ENCODE results near the gene PDK2. TPM values are rescaled to one million over a fixed set of nuclear protein-coding genes. Genes with fewer than 3 reads are reported as not detected.

PDK2 gene
- total and polyA plus RNA-seq, 2 of the 4 experiments (the other 2 are of a cell fraction) = 26.7 to 104 TPM

DNA sequence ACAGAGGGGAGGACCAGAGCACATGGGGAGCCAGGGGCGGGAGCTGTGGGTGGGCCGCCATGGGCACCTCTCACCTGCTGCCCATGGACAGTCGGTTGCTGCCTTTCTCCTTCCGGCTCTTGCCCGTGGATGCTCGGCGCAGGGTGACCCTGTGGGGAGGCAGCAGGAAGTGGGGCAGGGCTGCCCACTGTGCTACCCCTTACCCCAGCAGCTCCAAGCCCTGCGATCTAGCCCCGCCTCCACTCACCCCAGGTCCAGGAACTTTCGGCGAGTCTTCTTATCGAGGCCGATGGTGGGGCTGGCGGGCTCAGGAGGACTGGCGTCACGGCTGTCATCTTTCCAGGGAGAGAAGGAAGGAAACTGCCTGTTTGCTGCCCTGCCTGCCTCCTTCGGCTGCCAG is 20.6 kb downstream of the PDK2 start:
- Histone ChIP-seq H3K9me3 (ENCODE audit: control insufficient read depth, insufficient read depth, low read length) (no peaks in the 10 kb centered on the region), H3K27ac (ENCODE audit: insufficient read depth, low read length) (no peak overlapping the region), H2BK20ac (ENCODE audit: low read depth, low read length) (no peak overlapping the region), H3K79me1 (ENCODE audit: low read depth in 1 of 2, low read length in 2 of 2) (no peaks in the 10 kb centered on the region), H2AFZ (replicated peaks; ENCODE audit: low read length, poor library complexity) (no peak overlapping the region), H2AK9ac (replicated peaks; ENCODE audit: low read depth, low read length, poor library complexity) (no peak overlapping the region), H3K4me1 (ENCODE audit: control insufficient read depth, insufficient read depth, low read length) (peaks cover 3% of the 10 kb centered on the region), H3K27me3 (ENCODE audit: control insufficient read depth, insufficient read depth, low read length) (no peaks in the 10 kb centered on the region), H2BK120ac (ENCODE audit: low read depth, low read length) (no peak overlapping the region), H3K9ac (ENCODE audit: low read depth, low read length) (no peak overlapping the region), H4K20me1 (ENCODE audit: insufficient read depth, low read length) (no peaks in the 10 kb centered on the region), H3K14ac (replicated peaks; ENCODE audit: low read depth, low read length) (no peak overlapping the region), H2AK5ac (ENCODE audit: low read depth, low read length) (no peak overlapping the region), H2BK5ac (ENCODE audit: low read depth, low read length, poor library complexity, severe bottlenecking) (no peak overlapping the region), H4K8ac (ENCODE audit: low read depth in 2 of 2, low read length in 2 of 2) (no peak overlapping the region), H3K23ac (ENCODE audit: low read depth, low read length) (no peak overlapping the region), H3K18ac (ENCODE audit: low read depth, low read length) (no peak overlapping the region), H4K5ac (ENCODE audit: low read depth, low read length) (no peak overlapping the region), H3K9me1 (ENCODE audit: insufficient read depth, low read length) (no peaks in the 10 kb centered on the region; the same call in 1 of the 2 replicates), H3K4me3 (ENCODE audit: insufficient read depth, low read depth, low read length) (no peak overlapping the region), H3K36me3 (ENCODE audit: control insufficient read depth, insufficient read depth, low read length) (peaks cover 11% of the 10 kb centered on the region; the same call in 1 of the 2 replicates), H3K4ac (ENCODE audit: low read depth, low read length) (no peak overlapping the region), H2BK15ac (ENCODE audit: low read depth, low read length) (no peak overlapping the region), H4K91ac (ENCODE audit: insufficient read depth, low read depth, low read length) (no peak overlapping the region), H3K4me2 (ENCODE audit: low read depth, low read length) (no peak overlapping the region), H3K56ac (ENCODE audit: extremely low read depth, insufficient read depth, low read length) (no peak overlapping the region)
- WGBS, 2 experiments (ENCODE audit: extremely low coverage in 2 of 2, insufficient read length in 1 of 2) = no CpG with 5 or more reads among the region's 17 CpGs
- ChIA-PET POLR2A (ENCODE audit: unreplicated experiment) (no interaction called here), CTCF (interaction anchor here (0.6 to 1.9 kb wide), 2 partner anchors 46 to 182 kb away, joined by 3 to 10 read pairs; no protein-coding TSS in a partner anchor)
- in situ Hi-C loops (cut with MboI; ENCODE audit: low sequenced_read_pairs) (no loop called here), intact Hi-C loops (cut with micrococcal nuclease) (loop anchor here (1.0 kb wide), 2 partner anchors 36 to 46 kb away; no protein-coding TSS in a partner anchor), dilution Hi-C loops (cut with HindIII; ENCODE audit: low sequenced_read_pairs, unreplicated experiment) (no loop called here)
- ATAC-seq (ENCODE audit: low read depth) = no peak
- BruUV-seq (replicated peaks) = no TSS peak
- TF ChIP-seq CTCF (conservative IDR thresholded peaks at IDR 0.05; ENCODE audit: low read depth, low read length) = no peak
- TF ChIP-seq, protein P1, sequence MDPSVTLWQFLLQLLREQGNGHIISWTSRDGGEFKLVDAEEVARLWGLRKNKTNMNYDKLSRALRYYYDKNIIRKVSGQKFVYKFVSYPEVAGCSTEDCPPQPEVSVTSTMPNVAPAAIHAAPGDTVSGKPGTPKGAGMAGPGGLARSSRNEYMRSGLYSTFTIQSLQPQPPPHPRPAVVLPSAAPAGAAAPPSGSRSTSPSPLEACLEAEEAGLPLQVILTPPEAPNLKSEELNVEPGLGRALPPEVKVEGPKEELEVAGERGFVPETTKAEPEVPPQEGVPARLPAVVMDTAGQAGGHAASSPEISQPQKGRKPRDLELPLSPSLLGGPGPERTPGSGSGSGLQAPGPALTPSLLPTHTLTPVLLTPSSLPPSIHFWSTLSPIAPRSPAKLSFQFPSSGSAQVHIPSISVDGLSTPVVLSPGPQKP (IDR thresholded peaks at IDR 0.05; ENCODE audit: borderline replicate concordance, low read depth, low read length) = no peak
- TF ChIP-seq, protein P2, sequence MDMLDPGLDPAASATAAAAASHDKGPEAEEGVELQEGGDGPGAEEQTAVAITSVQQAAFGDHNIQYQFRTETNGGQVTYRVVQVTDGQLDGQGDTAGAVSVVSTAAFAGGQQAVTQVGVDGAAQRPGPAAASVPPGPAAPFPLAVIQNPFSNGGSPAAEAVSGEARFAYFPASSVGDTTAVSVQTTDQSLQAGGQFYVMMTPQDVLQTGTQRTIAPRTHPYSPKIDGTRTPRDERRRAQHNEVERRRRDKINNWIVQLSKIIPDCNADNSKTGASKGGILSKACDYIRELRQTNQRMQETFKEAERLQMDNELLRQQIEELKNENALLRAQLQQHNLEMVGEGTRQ (IDR thresholded peaks at IDR 0.05; ENCODE audit: low read depth, low read length) = no peak
- TF ChIP-seq CHD1 (IDR thresholded peaks at IDR 0.05; ENCODE audit: low read depth, low read length) = no peak
- no peak for TF ChIP-seq RFX5 (IDR thresholded peaks at IDR 0.05; ENCODE audit: low read depth, low read length)
- TF ChIP-seq RAD21 (IDR thresholded peaks at IDR 0.05; ENCODE audit: low read length) = no peak
- no peak for TF ChIP-seq RCOR1 (IDR thresholded peaks at IDR 0.05; ENCODE audit: insufficient replicate concordance, low read length)
- no peak for TF ChIP-seq FOS (IDR thresholded peaks at IDR 0.05; ENCODE audit: low read depth, low read length)
- no peak for TF ChIP-seq MAFK (IDR thresholded peaks at IDR 0.05; ENCODE audit: low read depth, low read length)
- no peak for TF ChIP-seq CEBPB (IDR thresholded peaks at IDR 0.05; ENCODE audit: low read depth, low read length)
- TF ChIP-seq BHLHE40 (IDR thresholded peaks at IDR 0.05; ENCODE audit: low read depth, low read length) = no peak
- no peak for TF ChIP-seq SMC3 (IDR thresholded peaks at IDR 0.05; ENCODE audit: low read depth, low read length)
- no peak for TF ChIP-seq NFE2L2 (IDR thresholded peaks at IDR 0.05; ENCODE audit: low read depth, low read length)
- no peak for TF ChIP-seq POLR2A (IDR thresholded peaks at IDR 0.05; ENCODE audit: low read depth, low read length)
- TF ChIP-seq MXI1 (IDR thresholded peaks at IDR 0.05; ENCODE audit: borderline replicate concordance, low read depth, low read length) = no peak
- no peak for TF ChIP-seq MAZ (IDR thresholded peaks at IDR 0.05; ENCODE audit: borderline replicate concordance, low read depth, low read length)
- no peak for DNase-seq
